B cell (primary cell): ENCODE measurements around the gene ANKRD17. TPM values are rescaled to one million over a fixed set of nuclear protein-coding genes. Genes with fewer than 3 reads are reported as not detected.

ENCODE experiments used
- ATAC-seq: fragments of 200-7000 bp; cut with Tn5 transposase; one replicate; pipeline ENCODE4 v1.10.0; 2021; ENCODE audit warnings: low read depth, mild to moderate bottlenecking, moderate number of reproducible peaks, moderate library complexity
- CTCF ChIA-PET: fragments of 350-600 bp; sonication (Branson Sonifier 250); formaldehyde crosslinking; loops from one replicate; lab custom pipeline; 2021; ENCODE audit warnings: antibody characterized with exemption, inconsistent platforms; lab: Charles Lee
- POLR2A ChIA-PET: fragments of 350-600 bp; sonication (Branson Sonifier 250); formaldehyde crosslinking; loops from one replicate; lab custom pipeline; 2021; ENCODE audit warnings: antibody characterized with exemption; lab: Charles Lee
- DNase-seq: peaks from one replicate; pipeline ENCODE4 v3.0.0; 2013
- H2AFZ ChIP-seq: 2 replicates; pipeline ENCODE4 v1.6.1; 2012; ENCODE audit warnings: mild to moderate bottlenecking, low read depth, low read length; ENCODE audit not compliant: insufficient read depth, poor library complexity, severe bottlenecking
- H3K27ac ChIP-seq, 2 donors: 1 replicate in 1 of 2; 2 replicates in 1 of 2; pipeline ENCODE4 v1.5.1; 2012 to 2013; ENCODE audit warnings: low read length in 2 of 2, mild to moderate bottlenecking in 2 of 2, moderate library complexity in 1 of 2
- H3K27me3 ChIP-seq, 4 experiments: fragments of 200-600 bp in 1 of 4; sonication (generic) in 1 of 4; replicated peaks in 1 of 4; 1 replicate in 2 of 4; 2 replicates in 2 of 4; pipeline versions ENCODE4 v1.6.1 to v1.7.0; 2013 to 2016; ENCODE audit warnings: low read length in 3 of 4, mild to moderate bottlenecking in 2 of 4, mixed read lengths in 1 of 4, moderate library complexity in 1 of 4; ENCODE audit not compliant: insufficient read depth in 4 of 4, control insufficient read depth in 3 of 4; ENCODE audit errors: control extremely low read depth in 1 of 4
- H3K36me3 ChIP-seq, 2 experiments: replicated peaks in 1 of 2; 1 replicate in 1 of 2; 2 replicates in 1 of 2; pipeline versions ENCODE4 v1.6.1 to v1.7.1; 2013; ENCODE audit warnings: low read length in 1 of 2; ENCODE audit not compliant: insufficient read depth in 2 of 2, control insufficient read depth in 1 of 2; ENCODE audit errors: control extremely low read depth in 1 of 2, extremely low read depth in 1 of 2
- H3K4me1 ChIP-seq, 2 donors: fragments of 200-600 bp in 1 of 2; sonication (generic) in 1 of 2; 1 replicate in 1 of 2; 2 replicates in 1 of 2; pipeline versions ENCODE4 v1.5.1 to v1.6.1; 2013 to 2017; ENCODE audit warnings: low read length in 2 of 2; ENCODE audit not compliant: control insufficient read depth in 2 of 2, insufficient read depth in 2 of 2
- H3K4me2 ChIP-seq: replicated peaks from 2 replicates; pipeline ENCODE3; 2012; ENCODE audit warnings: mild to moderate bottlenecking, low read depth, low read length; ENCODE audit not compliant: poor library complexity, severe bottlenecking
- H3K4me3 ChIP-seq, 5 experiments: fragments of 200-600 bp in 1 of 5; sonication (generic) in 1 of 5; 1 replicate in 3 of 5; 2 replicates in 2 of 5; pipeline versions ENCODE4 v1.5.1 to v1.7.0; 2011 to 2016; ENCODE audit warnings: low read length in 4 of 5, mild to moderate bottlenecking in 4 of 5, low read depth in 2 of 5, control low read depth in 1 of 5, moderate library complexity in 1 of 5; ENCODE audit not compliant: insufficient read depth in 1 of 5; ENCODE audit errors: control extremely low read depth in 1 of 5, extremely low read depth in 1 of 5
- H3K79me2 ChIP-seq: fragments of 200-600 bp; sonication (generic); one replicate; pipeline ENCODE4 v1.6.0; 2016; ENCODE audit warnings: low read length; ENCODE audit not compliant: control insufficient read depth, insufficient read depth
- H3K9ac ChIP-seq: fragments of 200-600 bp; sonication (generic); 2 replicates; pipeline ENCODE4 v1.6.1; 2017; ENCODE audit warnings: mild to moderate bottlenecking, low read length, moderate library complexity
- H3K9me3 ChIP-seq, 3 donors: one replicate each; pipeline versions ENCODE4 v1.6.1 to v1.7.1; 2013; ENCODE audit warnings: low read length in 2 of 3; ENCODE audit not compliant: control insufficient read depth in 2 of 3, insufficient read depth in 1 of 3; ENCODE audit errors: control extremely low read depth in 1 of 3
- H4K20me1 ChIP-seq: 2 replicates; pipeline ENCODE4 v1.6.0; 2012; ENCODE audit warnings: mild to moderate bottlenecking, low read length; ENCODE audit not compliant: insufficient read depth, control insufficient read depth, poor library complexity, severe bottlenecking
- H3K27ac Mint-ChIP-seq: one replicate; pipeline ENCODE4 v1.8.0; 2021; ENCODE audit warnings: mixed read lengths
- H3K27me3 Mint-ChIP-seq: one replicate; pipeline ENCODE4 v1.8.0; 2021; ENCODE audit warnings: mixed read lengths
- H3K4me1 Mint-ChIP-seq: one replicate; pipeline ENCODE4 v1.8.0; 2021; ENCODE audit warnings: mixed read lengths
- H3K4me3 Mint-ChIP-seq: one replicate; pipeline ENCODE4 v1.8.0; 2021; ENCODE audit warnings: mixed read lengths
- H3K9me3 Mint-ChIP-seq: one replicate; pipeline ENCODE4 v1.8.0; 2022; ENCODE audit warnings: mixed read lengths; ENCODE audit not compliant: insufficient read depth
- CTCF ChIP-seq: fragments of 200-600 bp; IDR thresholded peaks from one replicate; pipeline ENCODE4 v1.8.0; 2022; ENCODE audit warnings: antibody characterized with exemption, mild to moderate bottlenecking
- EZH2 ChIP-seq: IDR thresholded peaks from 2 replicates; pipeline ENCODE4 v1.6.1; 2012; ENCODE audit warnings: borderline replicate concordance, low read depth, mild to moderate bottlenecking, moderate library complexity, low read length; ENCODE audit not compliant: insufficient read depth, poor library complexity, severe bottlenecking
- WGBS: methylation state at CpG from one replicate; pipeline ENCODE4 v1.1.5; 2013; ENCODE audit warnings: missing lambda C conversion rate; ENCODE audit not compliant: insufficient coverage; 5-methylcytosine and 5-hydroxymethylcytosine counted together
- intact Hi-C: fragments of 100-400 bp; cut with micrococcal nuclease; formaldehyde crosslinking; loops from one replicate; pipeline ENCODE4 v1.10.0; 2022
- polyA plus RNA-seq: library from polyadenylated mRNA; depleted of rRNA; stranded (reverse); fragments of >200 nt; gene quantifications from 2 replicates; pipeline ENCODE4 v1.2.3, GENCODE V29; 2012
- total RNA-seq, 2 donors: library from RNA; stranded (reverse); fragments of 120-200 nt in 1 of 2; gene quantifications; 1 replicate in 1 of 2; 2 replicates in 1 of 2; pipeline versions ENCODE4 v1.2.3 to v1.2.4, GENCODE V29; 2013 to 2022

Gene ANKRD17
- total and polyA plus RNA-seq, 2 donors (not counting 1 experiment from before 2014, with no cell fraction given), result 15.8 to 69.4 TPM

DNA sequence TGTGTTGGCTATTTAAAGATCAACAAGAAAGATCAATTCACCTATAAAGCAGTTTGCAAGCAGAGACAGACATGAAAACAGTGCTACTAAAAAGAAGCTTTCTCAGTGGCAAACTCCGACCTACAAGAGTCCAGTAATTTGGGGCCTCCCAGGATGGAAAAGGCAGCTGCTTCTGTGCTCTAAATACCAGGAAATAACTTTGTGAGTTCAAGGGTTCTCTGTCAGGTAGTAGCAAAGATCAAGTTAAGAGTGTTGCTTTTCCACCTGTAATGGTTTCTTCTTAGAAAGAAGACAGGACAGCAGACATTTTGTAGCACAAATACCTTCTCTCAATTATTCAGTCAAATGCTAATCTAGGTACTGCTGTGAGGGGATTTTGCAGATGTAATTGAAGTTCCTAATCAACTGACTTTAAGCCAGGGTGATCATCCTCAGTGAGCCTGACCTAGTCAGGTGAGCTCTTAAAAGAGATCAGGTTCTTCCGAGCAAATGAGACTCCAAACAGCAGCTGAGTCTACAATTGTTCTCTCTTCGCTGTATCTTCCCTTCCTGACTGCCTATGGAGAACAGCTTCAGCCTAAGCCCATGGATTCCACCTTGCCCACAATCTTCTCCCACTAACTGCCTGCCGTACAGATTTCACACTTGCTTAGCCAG lies 13.5 kb downstream of the ANKRD17 start:
- no peak for TF ChIP-seq EZH2
- no peak for TF ChIP-seq CTCF
- H3K27ac ChIP-seq, result no peak overlapping the region
- ChIA-PET POLR2A (no interaction called here), CTCF (interaction anchor here (1.0 kb wide), 1 partner anchor 14 kb away, joined by 3 read pairs; the partner anchor contains the start of gene ANKRD17)
- peaks cover 43% of the 10 kb centered on the region for H3K4me1 Mint-ChIP-seq
- no peaks in the 10 kb centered on the region for H3K9me3 ChIP-seq
- no peak overlapping the region for H2AFZ ChIP-seq
- 98% methylated on average over 3 of the region's 4 CpGs for WGBS
- H3K4me1 ChIP-seq, result peaks cover 0 to 4% of the 10 kb centered on the region in 2 donors
- H4K20me1 ChIP-seq, result peaks cover 56% of the 10 kb centered on the region
- H3K27ac Mint-ChIP-seq, result no peak overlapping the region
- ATAC-seq, result no peak
- no peaks in the 10 kb centered on the region for H3K27me3 ChIP-seq
- no peak overlapping the region for H3K4me2 ChIP-seq
- no peak for DNase-seq
- peaks cover 99% of the 10 kb centered on the region for H3K79me2 ChIP-seq
- H3K9me3 Mint-ChIP-seq, result no peaks in the 10 kb centered on the region
- peaks cover 0 to 2% of the 10 kb centered on the region in 2 experiments for H3K36me3 ChIP-seq
- H3K27me3 Mint-ChIP-seq, result no peaks in the 10 kb centered on the region
- no peak overlapping the region for H3K4me3 Mint-ChIP-seq
- H3K9ac ChIP-seq, result no peak overlapping the region
- H3K4me3 ChIP-seq, result no peak overlapping the region
- intact Hi-C loops, result no loop called here

DNA sequence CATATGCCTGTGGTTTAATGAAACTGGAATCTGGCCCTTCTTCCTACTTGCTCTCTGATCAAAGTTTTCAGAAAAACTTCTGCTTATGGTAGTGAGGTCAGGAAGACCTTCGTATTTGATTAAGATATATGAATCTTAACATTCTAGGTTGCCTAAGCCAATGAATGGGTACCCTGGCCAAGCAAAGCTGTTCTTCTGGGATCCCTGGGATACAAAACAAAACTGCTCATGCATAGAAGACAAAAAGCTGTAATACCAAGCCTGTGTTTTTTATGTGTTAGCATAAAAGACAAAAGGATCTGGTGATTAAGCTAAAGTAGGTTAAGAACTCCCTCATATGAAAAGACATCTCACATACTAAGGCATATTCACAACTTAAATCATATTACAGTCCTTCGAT lies 21.6 kb downstream of the ANKRD17 start:
- intact Hi-C loops, result no loop called here
- no peaks in the 10 kb centered on the region for H3K27me3 ChIP-seq
- TF ChIP-seq CTCF (no peak), EZH2 (no peak)
- peaks cover 0 to under 1% (median 0%) of the 10 kb centered on the region in 3 donors for H3K9me3 ChIP-seq
- ATAC-seq (no peak), DNase-seq (no peak)
- H3K9me3 Mint-ChIP-seq, result no peaks in the 10 kb centered on the region
- H4K20me1 ChIP-seq, result no peaks in the 10 kb centered on the region
- H3K27me3 Mint-ChIP-seq, result no peaks in the 10 kb centered on the region
- H3K4me3 Mint-ChIP-seq, result no peak overlapping the region
- peaks cover 12 to 14% of the 10 kb centered on the region in 2 experiments for H3K36me3 ChIP-seq
- H2AFZ ChIP-seq, result no peak overlapping the region
- H3K4me2 ChIP-seq, result no peak overlapping the region
- H3K79me2 ChIP-seq, result peaks cover 79% of the 10 kb centered on the region
- ChIA-PET POLR2A (no interaction called here), CTCF (no interaction called here)
- no peak overlapping the region for H3K27ac ChIP-seq
- peaks cover 23% of the 10 kb centered on the region for H3K4me1 Mint-ChIP-seq
- no peak overlapping the region for H3K4me3 ChIP-seq
- no peak overlapping the region for H3K27ac Mint-ChIP-seq
- no CpG with 5 or more reads among the region's 2 CpGs for WGBS
- H3K4me1 ChIP-seq, result no peaks in the 10 kb centered on the region
- no peak overlapping the region for H3K9ac ChIP-seq
